Esophagus squamous epithelium (tissue), 5 donors: ENCODE measurements around the gene GPX2. TPM values are rescaled to one million over a fixed set of nuclear protein-coding genes. Genes with fewer than 3 reads are reported as not detected.

Source experiments
- DNase-seq: peaks from one replicate; lab custom pipeline; 2025; lab: John Stamatoyannopoulos, UW
- H3K27ac ChIP-seq, 4 donors: fragments of 200-600 bp; sonication (generic); one replicate each; pipeline ENCODE4 v1.5.1; 2016 to 2019; ENCODE audit warnings: mild to moderate bottlenecking in 1 of 4
- H3K27me3 ChIP-seq, 4 donors: fragments of 200-600 bp; sonication (generic); 1 replicate in 3 of 4; 2 replicates in 1 of 4; pipeline versions ENCODE4 v1.5.1 to v1.6.0; 2017 to 2021; ENCODE audit warnings: antibody characterized with exemption in 1 of 4
- H3K36me3 ChIP-seq, 3 donors: fragments of 200-600 bp; sonication (generic); one replicate each; pipeline ENCODE4 v1.5.1; 2016 to 2019
- H3K4me1 ChIP-seq, 3 donors: fragments of 200-600 bp; sonication (generic); one replicate each; pipeline ENCODE4 v1.5.1; 2017 to 2019
- H3K4me3 ChIP-seq, 4 donors: fragments of 200-600 bp; sonication (generic); 1 replicate in 3 of 4; 2 replicates in 1 of 4; pipeline ENCODE4 v1.5.1; 2016 to 2019; ENCODE audit warnings: mild to moderate bottlenecking in 2 of 4, moderate library complexity in 1 of 4
- H3K9me3 ChIP-seq, 3 donors: fragments of 200-600 bp; sonication (generic); one replicate each; pipeline ENCODE4 v1.5.1; 2016 to 2019
- POLR2A ChIP-seq, 4 donors: fragments of 450-650 bp; IDR thresholded peaks; one replicate each; pipeline ENCODE4 v1.6.1; 2017; ENCODE audit warnings: antibody characterized with exemption in 4 of 4, mild to moderate bottlenecking in 4 of 4, moderate library complexity in 3 of 4
- WGBS, 2 donors: methylation state at CpG; one replicate each; pipeline ENCODE4 v1.1.5; 2018; 5-methylcytosine and 5-hydroxymethylcytosine counted together
- intact Hi-C: fragments of 100-400 bp; cut with DNase I; formaldehyde crosslinking; loops from one replicate; pipeline ENCODE4 v1.15.0; 2022
- total RNA-seq, 4 donors: library from RNA; depleted of rRNA; stranded (reverse); fragments of >200 nt; gene quantifications; one replicate each; pipeline ENCODE4 v1.1.0, GENCODE V29; 2016
- TF ChIP-seq, protein P1 (sequence below), 6 experiments: fragments of 450-650 bp in 4 of 6; fragments of 200-600 bp in 2 of 6; sonication (generic) in 2 of 6; IDR thresholded peaks; one replicate each; pipeline ENCODE4 v1.5.1; 2016 to 2019; ENCODE audit warnings: antibody characterized with exemption in 6 of 6, mild to moderate bottlenecking in 4 of 6, moderate library complexity in 4 of 6
- donor health status: DM: yes; HTN: yes; CAD: no.

GPX2 gene
- total RNA-seq, 4 donors from 2014 or later = 97.1 to 273 (median 191) TPM

DNA sequence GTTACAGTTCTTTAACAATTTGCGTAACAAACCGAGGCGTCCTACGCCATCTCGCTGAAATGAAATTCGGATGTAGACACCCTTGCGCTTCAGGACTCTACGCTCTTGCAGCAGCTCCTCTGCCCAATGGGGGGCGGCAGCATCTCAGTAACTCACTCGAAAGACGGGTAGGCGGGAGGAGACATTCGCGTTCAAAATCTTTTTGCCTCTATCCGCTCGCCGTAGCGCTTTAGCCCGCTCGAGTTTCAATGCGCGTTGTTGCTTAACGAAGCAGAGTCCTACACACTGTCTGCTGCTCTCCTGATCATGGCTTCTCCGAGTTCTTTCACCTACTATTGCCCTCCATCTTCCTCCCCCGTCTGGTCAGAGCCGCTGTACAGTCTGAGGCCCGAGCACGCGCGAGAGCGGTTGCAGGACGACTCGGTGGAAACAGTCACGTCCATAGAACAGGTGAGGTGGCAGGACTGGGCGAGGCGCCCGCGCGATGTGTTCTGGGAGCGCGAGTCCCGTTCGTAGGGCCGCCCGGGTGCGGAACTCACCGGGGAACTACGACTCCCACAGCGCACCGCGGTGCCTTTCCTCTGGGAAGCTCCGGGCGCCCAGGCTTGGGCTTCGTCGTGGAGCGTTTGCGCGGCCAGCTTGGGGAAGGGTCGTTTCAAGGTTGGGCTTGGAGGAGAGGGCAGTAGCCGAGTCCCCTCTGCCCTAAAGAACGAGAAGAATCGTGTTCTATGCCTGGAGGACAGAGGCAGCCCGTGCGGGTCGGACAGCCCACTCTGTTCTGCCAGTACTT is 44.3 kb upstream of the GPX2 start, which contains the start of gene FNTB:
FNTB (plus strand) TSS at position 248 of the 790 bp plus-strand sequence; CDS start at position 307, 59 bp downstream.
- DNase-seq = peak; percentile 68
- peaks cover 9 to 49% (median 13%) of the 10 kb centered on the region in 3 donors for H3K4me1 ChIP-seq
- no peaks in the 10 kb centered on the region for H3K9me3 ChIP-seq
- H3K27me3 ChIP-seq = no peaks in the 10 kb centered on the region
- H3K36me3 ChIP-seq = no peaks in the 10 kb centered on the region
- 0 to 1% methylated on average over 28 to 29 of the region's 65 CpGs for WGBS, 2 donors
- H3K4me3 ChIP-seq = peak within 1 kb of the TSS; percentile 73 to 96 (median 84)
- H3K27ac ChIP-seq = peak within 1 kb of the TSS; percentile 87 to 98 (median 94)
- intact Hi-C loops = loop anchor here (10.0 kb wide), 1 partner anchor 162 kb away; no protein-coding TSS in a partner anchor
- TF ChIP-seq, protein P1, sequence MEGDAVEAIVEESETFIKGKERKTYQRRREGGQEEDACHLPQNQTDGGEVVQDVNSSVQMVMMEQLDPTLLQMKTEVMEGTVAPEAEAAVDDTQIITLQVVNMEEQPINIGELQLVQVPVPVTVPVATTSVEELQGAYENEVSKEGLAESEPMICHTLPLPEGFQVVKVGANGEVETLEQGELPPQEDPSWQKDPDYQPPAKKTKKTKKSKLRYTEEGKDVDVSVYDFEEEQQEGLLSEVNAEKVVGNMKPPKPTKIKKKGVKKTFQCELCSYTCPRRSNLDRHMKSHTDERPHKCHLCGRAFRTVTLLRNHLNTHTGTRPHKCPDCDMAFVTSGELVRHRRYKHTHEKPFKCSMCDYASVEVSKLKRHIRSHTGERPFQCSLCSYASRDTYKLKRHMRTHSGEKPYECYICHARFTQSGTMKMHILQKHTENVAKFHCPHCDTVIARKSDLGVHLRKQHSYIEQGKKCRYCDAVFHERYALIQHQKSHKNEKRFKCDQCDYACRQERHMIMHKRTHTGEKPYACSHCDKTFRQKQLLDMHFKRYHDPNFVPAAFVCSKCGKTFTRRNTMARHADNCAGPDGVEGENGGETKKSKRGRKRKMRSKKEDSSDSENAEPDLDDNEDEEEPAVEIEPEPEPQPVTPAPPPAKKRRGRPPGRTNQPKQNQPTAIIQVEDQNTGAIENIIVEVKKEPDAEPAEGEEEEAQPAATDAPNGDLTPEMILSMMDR (IDR thresholded peaks at IDR 0.05) = peak; percentile 68 to 93 (median 78)
- TF ChIP-seq POLR2A (IDR thresholded peaks at IDR 0.05) = peak in 3 of 4 donors; percentile 25 to 83 (median 46)

DNA sequence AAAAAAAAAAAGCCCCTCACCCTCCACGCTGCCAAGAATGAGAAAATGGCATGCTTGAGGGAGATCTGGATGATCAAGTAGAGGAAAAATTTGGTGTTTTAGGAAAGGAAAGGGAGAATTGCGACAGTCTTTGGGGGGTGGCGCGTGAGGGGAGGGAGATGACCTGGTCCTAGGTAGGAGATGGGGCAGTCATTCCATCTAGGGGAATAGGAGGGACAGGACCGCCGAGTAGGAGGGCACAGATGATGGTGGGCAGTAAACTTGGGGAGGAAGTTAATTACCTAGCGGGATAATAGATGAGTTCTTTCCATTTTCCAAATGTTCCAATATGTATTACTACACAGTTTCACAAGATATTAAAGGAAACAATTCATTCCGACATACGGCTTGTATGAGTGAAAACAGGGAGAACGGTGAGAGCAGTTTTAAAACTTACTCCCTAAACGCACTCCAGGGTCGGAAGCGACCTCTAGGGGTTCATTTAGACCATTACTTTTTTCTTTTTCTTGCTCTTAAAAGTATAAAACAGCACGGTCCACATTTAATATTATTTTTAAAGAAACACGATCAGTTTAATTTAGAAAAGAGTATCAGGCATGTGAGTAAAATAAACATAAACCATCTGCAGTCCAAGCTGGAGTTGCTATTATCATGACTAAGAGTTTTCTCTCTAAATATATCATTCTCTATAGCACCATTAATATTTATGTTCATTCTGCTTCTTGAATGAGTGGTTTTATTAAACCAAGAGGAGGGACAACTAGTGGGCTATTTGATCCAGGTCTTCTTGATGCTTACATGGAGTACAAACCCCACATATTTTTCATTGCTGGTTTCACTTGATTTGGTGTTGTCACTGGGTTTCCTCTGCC is 41.1 kb upstream of the GPX2 start:
- 8 to 9% methylated on average over 15 of the region's 15 CpGs for WGBS, 2 donors
- no peak for DNase-seq
- Histone ChIP-seq H3K9me3 (no peaks in the 10 kb centered on the region), H3K36me3 (no peaks in the 10 kb centered on the region), H3K27me3 (no peaks in the 10 kb centered on the region), H3K4me3 (peak overlapping the region in 1 of 4 donors; percentile 26), H3K4me1 (peaks cover 9 to 30% (median 13%) of the 10 kb centered on the region in 3 donors), H3K27ac (no peak overlapping the region)
- intact Hi-C loops = loop anchor here (10.0 kb wide), 1 partner anchor 159 kb away; no protein-coding TSS in a partner anchor
- no peak for TF ChIP-seq POLR2A (IDR thresholded peaks at IDR 0.05)
- TF ChIP-seq, protein P1 (IDR thresholded peaks at IDR 0.05) = peak; percentile 57 to 72 (median 64)

DNA sequence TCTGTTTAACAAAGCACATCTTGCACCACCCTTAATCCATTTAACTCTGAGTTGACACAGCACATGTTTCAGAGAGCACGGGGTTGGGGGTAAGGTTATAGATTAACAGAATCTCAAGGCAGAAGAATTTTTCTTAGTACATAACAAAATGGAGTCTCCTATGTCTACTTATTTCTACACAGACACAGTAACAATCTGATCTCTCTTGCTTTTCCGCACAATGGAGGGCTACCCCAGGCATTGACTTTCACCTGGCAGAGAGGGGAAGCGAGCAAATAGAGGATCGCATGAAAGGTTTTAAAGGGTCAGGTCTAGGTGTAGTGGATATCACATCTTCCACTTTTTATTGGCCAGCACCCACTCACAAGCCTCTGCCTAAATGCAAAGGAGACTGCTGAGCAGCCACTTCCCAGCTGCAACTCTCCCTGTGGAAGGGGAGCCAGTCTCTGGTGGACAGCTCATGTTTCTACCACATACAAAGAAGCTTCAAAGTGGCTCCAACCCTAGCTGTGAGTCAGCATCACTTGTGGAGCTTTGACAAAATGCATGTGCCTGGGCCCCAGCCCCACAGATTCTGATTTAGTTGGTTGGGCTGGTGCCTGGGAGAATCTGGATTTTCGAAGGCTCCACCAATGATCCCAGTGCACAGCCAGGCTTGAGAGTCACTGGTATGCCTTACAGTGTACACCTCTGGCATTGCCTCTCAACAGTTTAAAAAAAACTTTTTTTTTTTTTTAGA is 37.0 kb upstream of the GPX2 start:
- H3K9me3 ChIP-seq = no peaks in the 10 kb centered on the region
- no peak overlapping the region for H3K4me3 ChIP-seq
- no peak for DNase-seq
- no peaks in the 10 kb centered on the region for H3K36me3 ChIP-seq
- H3K4me1 ChIP-seq = peaks cover 0 to 9% (median 4%) of the 10 kb centered on the region in 3 donors
- 71 to 84% methylated on average over 4 to 5 of the region's 5 CpGs for WGBS, 2 donors
- H3K27me3 ChIP-seq = peaks cover 0 to 4% (median 0%) of the 10 kb centered on the region in 4 donors
- H3K27ac ChIP-seq = no peak overlapping the region
- TF ChIP-seq POLR2A (IDR thresholded peaks at IDR 0.05) = no peak
- TF ChIP-seq, protein P1 (IDR thresholded peaks at IDR 0.05) = no peak
- intact Hi-C loops = loop anchor here (10.0 kb wide), 1 partner anchor 155 kb away; no protein-coding TSS in a partner anchor

GRCh38 chr14:64974563-64974962 is 32.0 kb upstream of the GPX2 start:
- H3K9me3 ChIP-seq = no peaks in the 10 kb centered on the region

More at GRCh38 chr14:64974563-64974962, 32.0 kb upstream of the GPX2 start:
- intact Hi-C loops = no loop called here
- Histone ChIP-seq H3K27me3 (peaks cover 0 to 31% (median 0%) of the 10 kb centered on the region in 4 donors), H3K27ac (no peak overlapping the region), H3K4me1 (peaks cover 6 to 29% (median 11%) of the 10 kb centered on the region in 3 donors), H3K36me3 (no peaks in the 10 kb centered on the region), H3K4me3 (no peak overlapping the region)
- 76 to 87% methylated on average over 3 to 6 of the region's 8 CpGs for WGBS, 2 donors
- no peak for DNase-seq
- TF ChIP-seq, protein P1 (IDR thresholded peaks at IDR 0.05) = no peak
- no peak for TF ChIP-seq POLR2A (IDR thresholded peaks at IDR 0.05)
